CD4-positive, alpha-beta T cell (primary cell): Measurements from ENCODE around the gene WNT1. TPM values are rescaled to one million over a fixed set of nuclear protein-coding genes. Genes with fewer than 3 reads are reported as not detected.

Experiments used
- ATAC-seq: fragments of 200-7000 bp; cut with Tn5 transposase; one replicate; pipeline ENCODE4 v1.10.0; 2022; ENCODE audit warnings: mild to moderate bottlenecking; ENCODE audit not compliant: poor library complexity
- CTCF ChIA-PET: fragments of 350-600 bp; sonication (Branson Sonifier 250); formaldehyde crosslinking; loops from one replicate; lab custom pipeline; 2021; ENCODE audit warnings: antibody characterized with exemption, inconsistent platforms; lab: Charles Lee
- POLR2A ChIA-PET: fragments of 350-600 bp; sonication (Branson Sonifier 250); formaldehyde crosslinking; loops from one replicate; lab custom pipeline; 2021; ENCODE audit warnings: antibody characterized with exemption, inconsistent platforms; lab: Charles Lee
- DNase-seq, 14 experiments: peaks; one replicate each; pipeline ENCODE4 v3.0.0-alpha.2; 2013 to 2020; ENCODE audit warnings: mixed read lengths in 2 of 14
- H3K27ac ChIP-seq, 2 donors: one replicate each; pipeline versions ENCODE4 v1.5.1 to v1.7.0; 2013; ENCODE audit warnings: low read length in 2 of 2, low read depth in 1 of 2, mild to moderate bottlenecking in 1 of 2
- H3K27me3 ChIP-seq, 2 experiments: 1 replicate in 1 of 2; 2 replicates in 1 of 2; pipeline versions ENCODE4 v1.6.1 to v1.7.0; 2013; ENCODE audit warnings: low read length in 2 of 2, control low read depth in 1 of 2, mild to moderate bottlenecking in 1 of 2, moderate library complexity in 1 of 2; ENCODE audit not compliant: insufficient read depth in 2 of 2, control insufficient read depth in 1 of 2
- H3K36me3 ChIP-seq: one replicate; pipeline ENCODE4 v1.6.1; 2013; ENCODE audit warnings: low read length, control low read depth; ENCODE audit not compliant: insufficient read depth
- H3K4me1 ChIP-seq: one replicate; pipeline ENCODE4 v1.6.1; 2013; ENCODE audit warnings: low read length, control low read depth; ENCODE audit not compliant: insufficient read depth
- H3K4me3 ChIP-seq: one replicate; pipeline ENCODE4 v1.5.1; 2013; ENCODE audit warnings: mild to moderate bottlenecking, low read length, moderate library complexity
- H3K9me3 ChIP-seq, 2 experiments: 1 replicate in 1 of 2; 2 replicates in 1 of 2; pipeline versions ENCODE4 v1.6.1 to v1.7.0; 2013; ENCODE audit warnings: low read length in 2 of 2, mild to moderate bottlenecking in 2 of 2, control low read depth in 1 of 2, moderate library complexity in 1 of 2; ENCODE audit not compliant: control insufficient read depth in 1 of 2, insufficient read depth in 1 of 2
- H3K27ac Mint-ChIP-seq: one replicate; pipeline ENCODE4 v1.8.0; 2020; ENCODE audit warnings: mixed read lengths
- H3K27me3 Mint-ChIP-seq: one replicate; pipeline ENCODE4 v1.8.0; 2021; ENCODE audit warnings: mixed read lengths
- H3K36me3 Mint-ChIP-seq: one replicate; pipeline ENCODE4 v1.8.0; 2021; ENCODE audit warnings: low read depth, mixed read lengths
- H3K4me1 Mint-ChIP-seq: one replicate; pipeline ENCODE4 v1.8.0; 2021; ENCODE audit warnings: low read depth, mixed read lengths
- H3K4me3 Mint-ChIP-seq: one replicate; pipeline ENCODE4 v1.8.0; 2020; ENCODE audit warnings: mild to moderate bottlenecking, mixed read lengths
- H3K9me3 Mint-ChIP-seq: one replicate; pipeline ENCODE4 v1.8.0; 2020; ENCODE audit warnings: mixed read lengths
- intact Hi-C, 2 experiments: fragments of 100-400 bp; cut with DNase I in 1 of 2; cut with micrococcal nuclease in 1 of 2; formaldehyde crosslinking; loops; one replicate each; pipeline versions ENCODE4 v1.15.1 to v1.9.0; 2023 to 2025; cut with DNase I, micrococcal nuclease
- total RNA-seq, 174 experiments: library from RNA in 2 of 174; stranded (reverse) in 2 of 174; gene quantifications; one replicate each; pipeline ENCODE4 v1.2.3 and lab custom pipeline; 2021 to 2026
- TF ChIP-seq, protein P1 (sequence below): fragments of 200-600 bp; IDR thresholded peaks from one replicate; pipeline ENCODE4 v1.8.0; 2022; ENCODE audit warnings: antibody characterized with exemption, mild to moderate bottlenecking

Gene WNT1
- total RNA-seq, 2 experiments from 2014 or later, result 1.8 to 2.7 TPM

DNA sequence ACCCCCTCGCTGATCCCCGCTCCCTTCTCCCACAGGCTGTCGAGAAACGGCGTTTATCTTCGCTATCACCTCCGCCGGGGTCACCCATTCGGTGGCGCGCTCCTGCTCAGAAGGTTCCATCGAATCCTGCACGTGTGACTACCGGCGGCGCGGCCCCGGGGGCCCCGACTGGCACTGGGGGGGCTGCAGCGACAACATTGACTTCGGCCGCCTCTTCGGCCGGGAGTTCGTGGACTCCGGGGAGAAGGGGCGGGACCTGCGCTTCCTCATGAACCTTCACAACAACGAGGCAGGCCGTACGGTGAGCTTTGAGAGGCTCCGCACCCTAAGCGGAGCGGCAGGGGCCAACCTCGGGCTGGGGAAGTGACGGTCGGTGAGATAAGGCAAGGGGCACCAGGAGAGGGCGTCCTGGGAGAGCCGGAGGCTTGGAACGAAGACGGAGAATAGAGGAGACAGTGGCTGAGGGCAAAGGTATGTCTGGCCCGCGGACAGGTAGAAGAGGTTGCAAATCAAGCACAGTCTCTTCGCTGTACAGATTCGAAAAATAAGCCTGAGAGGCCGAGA lies 2.3 kb downstream of the WNT1 start:
- Histone ChIP-seq H3K4me3 (peak overlapping the region; percentile 58), H3K27ac (peak overlapping the region in 1 of 2 donors; percentile 44), H3K9me3 (peaks cover 0 to 3% of the 10 kb centered on the region in 2 experiments), H3K4me1 (peaks cover 54% of the 10 kb centered on the region), H3K27me3 (peaks cover 13 to 23% of the 10 kb centered on the region in 2 experiments), H3K36me3 (no peaks in the 10 kb centered on the region)
- Mint-ChIP-seq H3K27me3 (peaks cover 49% of the 10 kb centered on the region), H3K9me3 (no peaks in the 10 kb centered on the region), H3K27ac (peak overlapping the region; percentile 82), H3K4me3 (peak overlapping the region; percentile 93), H3K4me1 (peaks cover 54% of the 10 kb centered on the region), H3K36me3 (no peaks in the 10 kb centered on the region)
- ATAC-seq (peak; percentile 13), DNase-seq (peak in 5 of 14 experiments; percentile 41 to 71 (median 52))
- ChIA-PET POLR2A (interaction anchor here (0.6 to 5.4 kb wide), 10 partner anchors 8 to 208 kb away, joined by 3 to 38 read pairs (median 6); partner anchors contain the start of genes ARF3, DDN, DDX23 and FKBP11), CTCF (interaction anchor here (0.8 to 6.6 kb wide), 9 partner anchors 8 to 112 kb away, joined by 3 to 62 read pairs (median 4); partner anchors contain the start of genes ARF3 and FKBP11)
- intact Hi-C loops, result loop anchor here in 1 of 2 experiments (2.0 kb wide), 1 partner anchor 24 kb away; the partner anchor contains the start of gene ARF3
- TF ChIP-seq, protein P1, sequence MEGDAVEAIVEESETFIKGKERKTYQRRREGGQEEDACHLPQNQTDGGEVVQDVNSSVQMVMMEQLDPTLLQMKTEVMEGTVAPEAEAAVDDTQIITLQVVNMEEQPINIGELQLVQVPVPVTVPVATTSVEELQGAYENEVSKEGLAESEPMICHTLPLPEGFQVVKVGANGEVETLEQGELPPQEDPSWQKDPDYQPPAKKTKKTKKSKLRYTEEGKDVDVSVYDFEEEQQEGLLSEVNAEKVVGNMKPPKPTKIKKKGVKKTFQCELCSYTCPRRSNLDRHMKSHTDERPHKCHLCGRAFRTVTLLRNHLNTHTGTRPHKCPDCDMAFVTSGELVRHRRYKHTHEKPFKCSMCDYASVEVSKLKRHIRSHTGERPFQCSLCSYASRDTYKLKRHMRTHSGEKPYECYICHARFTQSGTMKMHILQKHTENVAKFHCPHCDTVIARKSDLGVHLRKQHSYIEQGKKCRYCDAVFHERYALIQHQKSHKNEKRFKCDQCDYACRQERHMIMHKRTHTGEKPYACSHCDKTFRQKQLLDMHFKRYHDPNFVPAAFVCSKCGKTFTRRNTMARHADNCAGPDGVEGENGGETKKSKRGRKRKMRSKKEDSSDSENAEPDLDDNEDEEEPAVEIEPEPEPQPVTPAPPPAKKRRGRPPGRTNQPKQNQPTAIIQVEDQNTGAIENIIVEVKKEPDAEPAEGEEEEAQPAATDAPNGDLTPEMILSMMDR, result no peak

DNA sequence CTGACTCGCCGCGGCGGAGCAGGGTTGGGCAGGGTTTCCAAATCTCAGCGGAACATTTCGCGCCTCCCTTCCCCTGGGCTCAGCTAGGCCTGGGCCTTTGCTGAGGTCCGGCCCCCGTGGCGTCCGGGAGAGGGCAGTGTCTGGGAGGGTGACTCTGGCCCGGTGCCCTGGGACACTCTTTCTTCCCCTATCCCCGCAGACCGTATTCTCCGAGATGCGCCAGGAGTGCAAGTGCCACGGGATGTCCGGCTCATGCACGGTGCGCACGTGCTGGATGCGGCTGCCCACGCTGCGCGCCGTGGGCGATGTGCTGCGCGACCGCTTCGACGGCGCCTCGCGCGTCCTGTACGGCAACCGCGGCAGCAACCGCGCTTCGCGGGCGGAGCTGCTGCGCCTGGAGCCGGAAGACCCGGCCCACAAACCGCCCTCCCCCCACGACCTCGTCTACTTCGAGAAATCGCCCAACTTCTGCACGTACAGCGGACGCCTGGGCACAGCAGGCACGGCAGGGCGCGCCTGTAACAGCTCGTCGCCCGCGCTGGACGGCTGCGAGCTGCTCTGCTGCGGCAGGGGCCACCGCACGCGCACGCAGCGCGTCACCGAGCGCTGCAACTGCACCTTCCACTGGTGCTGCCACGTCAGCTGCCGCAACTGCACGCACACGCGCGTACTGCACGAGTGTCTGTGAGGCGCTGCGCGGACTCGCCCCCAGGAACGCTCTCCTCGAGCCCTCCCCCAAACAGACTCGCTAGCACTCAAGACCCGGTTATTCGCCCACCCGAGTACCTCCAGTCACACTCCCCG lies 3.0 kb downstream of the WNT1 start:
- Mint-ChIP-seq H3K9me3 (no peaks in the 10 kb centered on the region), H3K4me1 (peaks cover 54% of the 10 kb centered on the region), H3K27ac (peak overlapping the region; percentile 82), H3K4me3 (peak overlapping the region; percentile 93), H3K36me3 (no peaks in the 10 kb centered on the region), H3K27me3 (peaks cover 47% of the 10 kb centered on the region)
- peaks cover 0 to 3% of the 10 kb centered on the region in 2 experiments for H3K9me3 ChIP-seq
- peaks cover 54% of the 10 kb centered on the region for H3K4me1 ChIP-seq
- intact Hi-C loops, result loop anchor here in 1 of 2 experiments (2.0 kb wide), 1 partner anchor 24 kb away; the partner anchor contains the start of gene ARF3
- H3K27me3 ChIP-seq, result peaks cover 13 to 23% of the 10 kb centered on the region in 2 experiments
- H3K4me3 ChIP-seq, result peak overlapping the region; percentile 58
- ChIA-PET POLR2A (interaction anchor here (0.6 to 5.4 kb wide), 9 partner anchors 11 to 207 kb away, joined by 3 to 38 read pairs (median 5); partner anchors contain the start of genes ARF3, DDN, DDX23 and RHEBL1), CTCF (interaction anchor here (0.8 to 6.6 kb wide), 9 partner anchors 7 to 111 kb away, joined by 3 to 62 read pairs (median 4); partner anchors contain the start of gene FKBP11)
- ATAC-seq (peak; percentile 63), DNase-seq (peak in 11 of 14 experiments; percentile 39 to 92 (median 63))
- H3K27ac ChIP-seq, result no peak overlapping the region
- H3K36me3 ChIP-seq, result no peaks in the 10 kb centered on the region
- TF ChIP-seq, protein P1, result no peak

DNA sequence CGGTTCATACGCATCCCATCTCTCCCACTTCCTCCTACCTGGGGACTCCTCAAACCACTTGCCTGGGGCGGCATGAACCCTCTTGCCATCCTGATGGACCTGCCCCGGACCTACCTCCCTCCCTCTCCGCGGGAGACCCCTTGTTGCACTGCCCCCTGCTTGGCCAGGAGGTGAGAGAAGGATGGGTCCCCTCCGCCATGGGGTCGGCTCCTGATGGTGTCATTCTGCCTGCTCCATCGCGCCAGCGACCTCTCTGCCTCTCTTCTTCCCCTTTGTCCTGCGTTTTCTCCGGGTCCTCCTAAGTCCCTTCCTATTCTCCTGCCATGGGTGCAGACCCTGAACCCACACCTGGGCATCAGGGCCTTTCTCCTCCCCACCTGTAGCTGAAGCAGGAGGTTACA lies 3.6 kb downstream of the WNT1 start:
- ATAC-seq (no peak), DNase-seq (no peak)
- peaks cover 0 to 3% of the 10 kb centered on the region in 2 experiments for H3K9me3 ChIP-seq
- peak overlapping the region; percentile 93 for H3K4me3 Mint-ChIP-seq
- intact Hi-C loops, result loop anchor here in 1 of 2 experiments (2.0 kb wide), 1 partner anchor 25 kb away; the partner anchor contains the start of gene ARF3
- peaks cover 53% of the 10 kb centered on the region for H3K4me1 Mint-ChIP-seq
- TF ChIP-seq, protein P1, result no peak
- H3K36me3 ChIP-seq, result no peaks in the 10 kb centered on the region
- H3K9me3 Mint-ChIP-seq, result no peaks in the 10 kb centered on the region
- peak overlapping the region; percentile 58 for H3K4me3 ChIP-seq
- CTCF ChIA-PET, result interaction anchor here (1.2 to 5.2 kb wide), 5 partner anchors 11 to 110 kb away, joined by 3 to 35 read pairs (median 4); partner anchors contain the start of gene FKBP11
- H3K4me1 ChIP-seq, result peaks cover 54% of the 10 kb centered on the region
- no peaks in the 10 kb centered on the region for H3K36me3 Mint-ChIP-seq
- H3K27me3 ChIP-seq, result peaks cover 13 to 28% of the 10 kb centered on the region in 2 experiments
- peak overlapping the region; percentile 82 for H3K27ac Mint-ChIP-seq
- H3K27me3 Mint-ChIP-seq, result peaks cover 43% of the 10 kb centered on the region
- POLR2A ChIA-PET, result interaction anchor here (1.0 to 5.4 kb wide), 8 partner anchors 11 to 162 kb away, joined by 4 to 38 read pairs (median 8); partner anchors contain the start of genes ARF3, DDN, DDX23 and FKBP11
- H3K27ac ChIP-seq, result no peak overlapping the region
